ENCODE data around the gene ARHGAP26.

- TF ChIP-seq CTCF (IDR thresholded peaks at IDR 0.05): no peak
- TF ChIP-seq POLR2AphosphoS5 (IDR thresholded peaks at IDR 0.05): no peak
Measured at GRCh38 chr5:143080407-143080806, 310.2 kb downstream of the ARHGAP26 start.
